Endothelial cell of umbilical vein (primary cell): ENCODE data around the gene ARHGEF19.

Experiments used
- EZH2 ChIP-seq: IDR thresholded peaks from 2 replicates; pipeline ENCODE4 v1.6.1; 2012; ENCODE audit warnings: borderline replicate concordance, low read depth, mild to moderate bottlenecking, moderate library complexity, low read length, inconsistent platforms; ENCODE audit not compliant: severe bottlenecking
- JUN ChIP-seq: IDR thresholded peaks from 2 replicates; pipeline ENCODE4 v1.6.1; 2011; ENCODE audit warnings: borderline replicate concordance, low read depth; ENCODE audit not compliant: insufficient read length, insufficient read depth
- POLR2AphosphoS5 ChIP-seq: IDR thresholded peaks from 2 replicates; pipeline ENCODE4 v1.6.1; 2012; ENCODE audit warnings: low read depth, mild to moderate bottlenecking, control low read depth, low read length, moderate library complexity; ENCODE audit not compliant: insufficient read depth
- TF ChIP-seq, protein P1 (sequence below), 2 donors: IDR thresholded peaks; 1 replicate in 1 of 2; 2 replicates in 1 of 2; pipeline ENCODE4 v1.5.1; 2011; ENCODE audit warnings: low read length in 2 of 2, mild to moderate bottlenecking in 2 of 2, moderate library complexity in 2 of 2, control low read depth in 1 of 2, inconsistent platforms in 1 of 2, low read depth in 1 of 2; ENCODE audit not compliant: insufficient read depth in 1 of 2; ENCODE audit errors: extremely low read depth in 1 of 2

DNA sequence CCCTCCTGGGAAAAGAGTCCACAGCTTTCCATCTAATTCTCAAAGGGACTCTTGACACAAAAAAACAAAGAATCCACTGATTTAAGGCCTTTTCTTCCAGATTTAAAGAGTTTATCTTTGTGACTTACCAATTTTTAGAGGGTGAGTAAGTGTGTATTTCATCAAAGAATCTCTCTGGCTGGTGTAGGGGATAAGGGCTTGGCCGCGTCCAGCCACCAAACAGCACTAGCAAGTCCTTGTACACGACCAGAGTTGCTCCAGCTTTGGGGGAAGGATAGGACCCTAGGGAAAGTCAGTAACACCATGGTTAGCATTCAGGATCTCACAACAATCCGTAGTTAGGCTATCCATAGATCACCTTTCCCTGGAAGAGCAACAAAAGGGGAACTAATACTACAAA lies 44.0 kb upstream of the ARHGEF19 start:
- TF ChIP-seq, protein P1, sequence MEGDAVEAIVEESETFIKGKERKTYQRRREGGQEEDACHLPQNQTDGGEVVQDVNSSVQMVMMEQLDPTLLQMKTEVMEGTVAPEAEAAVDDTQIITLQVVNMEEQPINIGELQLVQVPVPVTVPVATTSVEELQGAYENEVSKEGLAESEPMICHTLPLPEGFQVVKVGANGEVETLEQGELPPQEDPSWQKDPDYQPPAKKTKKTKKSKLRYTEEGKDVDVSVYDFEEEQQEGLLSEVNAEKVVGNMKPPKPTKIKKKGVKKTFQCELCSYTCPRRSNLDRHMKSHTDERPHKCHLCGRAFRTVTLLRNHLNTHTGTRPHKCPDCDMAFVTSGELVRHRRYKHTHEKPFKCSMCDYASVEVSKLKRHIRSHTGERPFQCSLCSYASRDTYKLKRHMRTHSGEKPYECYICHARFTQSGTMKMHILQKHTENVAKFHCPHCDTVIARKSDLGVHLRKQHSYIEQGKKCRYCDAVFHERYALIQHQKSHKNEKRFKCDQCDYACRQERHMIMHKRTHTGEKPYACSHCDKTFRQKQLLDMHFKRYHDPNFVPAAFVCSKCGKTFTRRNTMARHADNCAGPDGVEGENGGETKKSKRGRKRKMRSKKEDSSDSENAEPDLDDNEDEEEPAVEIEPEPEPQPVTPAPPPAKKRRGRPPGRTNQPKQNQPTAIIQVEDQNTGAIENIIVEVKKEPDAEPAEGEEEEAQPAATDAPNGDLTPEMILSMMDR (IDR thresholded peaks at IDR 0.05; ENCODE audit: extremely low read depth in 1 of 2, insufficient read depth in 1 of 2, low read depth in 1 of 2, low read length in 2 of 2), result no peak
- no peak for TF ChIP-seq EZH2
- no peak for TF ChIP-seq JUN
- no peak for TF ChIP-seq POLR2AphosphoS5
